ENCODE data around the gene BNC2. TPM values are rescaled to one million over a fixed set of nuclear protein-coding genes. Genes with fewer than 3 reads are reported as not detected.

BNC2 gene
- total and polyA plus RNA-seq, 2 donors (not counting 1 experiment from before 2014, with no cell fraction given) = 34.7 to 39.1 TPM

DNA sequence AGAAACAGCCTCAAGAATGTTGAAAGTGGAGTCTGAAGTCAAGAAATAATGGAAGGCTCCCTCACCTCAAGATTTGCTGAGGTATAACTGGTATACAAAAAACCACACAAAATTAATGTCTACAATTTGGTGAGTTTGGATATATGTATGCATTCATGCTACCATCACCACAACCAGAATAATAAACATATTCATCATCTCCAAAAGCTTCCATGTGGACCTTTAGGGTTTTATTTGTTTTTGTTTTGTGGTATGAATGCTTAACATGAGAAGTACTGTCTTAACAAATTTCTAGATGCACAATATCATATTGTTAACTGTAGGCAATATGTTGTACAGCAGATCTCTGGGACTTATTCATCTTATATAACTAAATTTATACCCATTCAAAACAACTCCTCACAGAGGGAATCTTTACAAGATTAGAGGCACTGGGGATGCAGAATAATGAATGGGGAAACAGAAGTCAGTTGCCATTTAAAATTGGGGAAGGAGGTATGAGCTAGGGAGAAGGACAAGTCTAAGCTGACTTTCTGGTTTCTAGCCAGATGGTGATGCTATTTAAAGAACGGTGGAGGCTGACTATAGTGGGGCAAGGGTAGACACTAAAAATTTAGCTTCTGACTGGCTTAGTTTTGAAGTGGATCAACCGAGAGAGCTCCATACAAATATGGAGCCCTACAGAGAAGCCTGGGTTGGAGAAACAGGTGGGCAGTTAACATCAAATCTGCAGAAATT lies 213.9 kb downstream of the BNC2 start:
- no peak for DNase-seq (ENCODE audit: low read depth in 2 of 2)
- no peak overlapping the region for H3K27ac ChIP-seq (ENCODE audit: insufficient read depth, low read length)
- TF ChIP-seq, protein P1, sequence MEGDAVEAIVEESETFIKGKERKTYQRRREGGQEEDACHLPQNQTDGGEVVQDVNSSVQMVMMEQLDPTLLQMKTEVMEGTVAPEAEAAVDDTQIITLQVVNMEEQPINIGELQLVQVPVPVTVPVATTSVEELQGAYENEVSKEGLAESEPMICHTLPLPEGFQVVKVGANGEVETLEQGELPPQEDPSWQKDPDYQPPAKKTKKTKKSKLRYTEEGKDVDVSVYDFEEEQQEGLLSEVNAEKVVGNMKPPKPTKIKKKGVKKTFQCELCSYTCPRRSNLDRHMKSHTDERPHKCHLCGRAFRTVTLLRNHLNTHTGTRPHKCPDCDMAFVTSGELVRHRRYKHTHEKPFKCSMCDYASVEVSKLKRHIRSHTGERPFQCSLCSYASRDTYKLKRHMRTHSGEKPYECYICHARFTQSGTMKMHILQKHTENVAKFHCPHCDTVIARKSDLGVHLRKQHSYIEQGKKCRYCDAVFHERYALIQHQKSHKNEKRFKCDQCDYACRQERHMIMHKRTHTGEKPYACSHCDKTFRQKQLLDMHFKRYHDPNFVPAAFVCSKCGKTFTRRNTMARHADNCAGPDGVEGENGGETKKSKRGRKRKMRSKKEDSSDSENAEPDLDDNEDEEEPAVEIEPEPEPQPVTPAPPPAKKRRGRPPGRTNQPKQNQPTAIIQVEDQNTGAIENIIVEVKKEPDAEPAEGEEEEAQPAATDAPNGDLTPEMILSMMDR (conservative IDR thresholded peaks at IDR 0.05 in 1 of 2, IDR thresholded peaks at IDR 0.05 in 1 of 2; ENCODE audit: low read depth in 1 of 2, low read length in 2 of 2) = no peak
- no peak for TF ChIP-seq EZH2 (IDR thresholded peaks at IDR 0.05; ENCODE audit: low read length, missing control alignments)
- H3K4me2 ChIP-seq (ENCODE audit: extremely low read depth, insufficient read depth, low read length) = no peak overlapping the region
- no peak overlapping the region for H2AFZ ChIP-seq (ENCODE audit: low read length)
- H3K79me2 ChIP-seq (ENCODE audit: control insufficient read depth, insufficient read depth, low read length) = peaks cover 11% of the 10 kb centered on the region
- no peaks in the 10 kb centered on the region for H3K9me3 ChIP-seq (ENCODE audit: control insufficient read depth, insufficient read depth, low read depth, low read length)
- H4K20me1 ChIP-seq (ENCODE audit: control insufficient read depth, extremely low read depth, insufficient read depth, low read length) = no peaks in the 10 kb centered on the region
- no peaks in the 10 kb centered on the region for H3K36me3 ChIP-seq (ENCODE audit: control insufficient read depth, insufficient read depth, low read length)
- H3K9ac ChIP-seq (ENCODE audit: insufficient read depth, low read length) = no peak overlapping the region
- H3K27me3 ChIP-seq (ENCODE audit: control insufficient read depth, insufficient read depth, low read length) = no peaks in the 10 kb centered on the region
- no peak overlapping the region for H3K4me3 ChIP-seq (replicated peaks in 1 of 4; ENCODE audit: control extremely low read depth in 1 of 4, insufficient read depth in 1 of 4, low read depth in 3 of 4, low read length in 4 of 4)
- peaks cover 5% of the 10 kb centered on the region for H3K4me1 ChIP-seq (ENCODE audit: control insufficient read depth, extremely low read depth, insufficient read depth, low read length)

DNA sequence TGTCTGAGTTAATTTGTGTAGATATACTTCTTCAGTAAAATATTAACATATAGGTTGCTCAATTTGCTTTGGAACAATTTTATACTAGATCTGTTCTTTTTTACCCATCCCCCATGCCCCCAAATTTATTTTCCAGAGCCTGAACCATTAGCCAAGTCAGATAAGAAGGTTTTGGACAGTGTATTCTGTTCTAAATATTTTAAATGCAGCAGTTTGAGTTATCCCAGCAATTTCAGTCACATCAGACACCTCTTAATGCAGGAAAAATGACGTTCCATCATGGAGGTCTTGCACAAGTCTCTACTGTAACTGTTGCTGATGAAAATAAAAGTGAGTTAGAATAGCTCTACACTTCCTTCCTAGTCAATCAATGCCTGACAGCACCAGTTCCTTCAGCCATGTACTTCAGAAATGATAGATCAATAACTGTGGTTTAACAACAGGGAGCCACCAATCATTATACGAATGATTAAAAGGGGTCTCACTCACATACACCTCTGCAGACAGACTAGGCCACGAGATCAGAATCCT lies 215.8 kb downstream of the BNC2 start:
- H3K36me3 ChIP-seq (ENCODE audit: control insufficient read depth, insufficient read depth, low read length) = no peaks in the 10 kb centered on the region
- peaks cover 11% of the 10 kb centered on the region for H3K79me2 ChIP-seq (ENCODE audit: control insufficient read depth, insufficient read depth, low read length)
- no peak for DNase-seq (ENCODE audit: low read depth in 2 of 2)
- H3K4me2 ChIP-seq (ENCODE audit: extremely low read depth, insufficient read depth, low read length) = no peak overlapping the region
- H3K4me1 ChIP-seq (ENCODE audit: control insufficient read depth, extremely low read depth, insufficient read depth, low read length) = peaks cover 5% of the 10 kb centered on the region
- no peak overlapping the region for H3K27ac ChIP-seq (ENCODE audit: insufficient read depth, low read length)
- TF ChIP-seq, protein P1 (conservative IDR thresholded peaks at IDR 0.05 in 1 of 2, IDR thresholded peaks at IDR 0.05 in 1 of 2; ENCODE audit: low read depth in 1 of 2, low read length in 2 of 2) = no peak
- TF ChIP-seq EZH2 (IDR thresholded peaks at IDR 0.05; ENCODE audit: low read length, missing control alignments) = no peak
- no peaks in the 10 kb centered on the region for H3K27me3 ChIP-seq (ENCODE audit: control insufficient read depth, insufficient read depth, low read length)
- no peaks in the 10 kb centered on the region for H4K20me1 ChIP-seq (ENCODE audit: control insufficient read depth, extremely low read depth, insufficient read depth, low read length)
- no peaks in the 10 kb centered on the region for H3K9me3 ChIP-seq (ENCODE audit: control insufficient read depth, insufficient read depth, low read depth, low read length)
- no peak overlapping the region for H3K9ac ChIP-seq (ENCODE audit: insufficient read depth, low read length)
- H3K4me3 ChIP-seq (replicated peaks in 1 of 4; ENCODE audit: control extremely low read depth in 1 of 4, insufficient read depth in 1 of 4, low read depth in 3 of 4, low read length in 4 of 4) = peak overlapping the region in 1 of 4 experiments; percentile 59
- H2AFZ ChIP-seq (ENCODE audit: low read length) = no peak overlapping the region

DNA sequence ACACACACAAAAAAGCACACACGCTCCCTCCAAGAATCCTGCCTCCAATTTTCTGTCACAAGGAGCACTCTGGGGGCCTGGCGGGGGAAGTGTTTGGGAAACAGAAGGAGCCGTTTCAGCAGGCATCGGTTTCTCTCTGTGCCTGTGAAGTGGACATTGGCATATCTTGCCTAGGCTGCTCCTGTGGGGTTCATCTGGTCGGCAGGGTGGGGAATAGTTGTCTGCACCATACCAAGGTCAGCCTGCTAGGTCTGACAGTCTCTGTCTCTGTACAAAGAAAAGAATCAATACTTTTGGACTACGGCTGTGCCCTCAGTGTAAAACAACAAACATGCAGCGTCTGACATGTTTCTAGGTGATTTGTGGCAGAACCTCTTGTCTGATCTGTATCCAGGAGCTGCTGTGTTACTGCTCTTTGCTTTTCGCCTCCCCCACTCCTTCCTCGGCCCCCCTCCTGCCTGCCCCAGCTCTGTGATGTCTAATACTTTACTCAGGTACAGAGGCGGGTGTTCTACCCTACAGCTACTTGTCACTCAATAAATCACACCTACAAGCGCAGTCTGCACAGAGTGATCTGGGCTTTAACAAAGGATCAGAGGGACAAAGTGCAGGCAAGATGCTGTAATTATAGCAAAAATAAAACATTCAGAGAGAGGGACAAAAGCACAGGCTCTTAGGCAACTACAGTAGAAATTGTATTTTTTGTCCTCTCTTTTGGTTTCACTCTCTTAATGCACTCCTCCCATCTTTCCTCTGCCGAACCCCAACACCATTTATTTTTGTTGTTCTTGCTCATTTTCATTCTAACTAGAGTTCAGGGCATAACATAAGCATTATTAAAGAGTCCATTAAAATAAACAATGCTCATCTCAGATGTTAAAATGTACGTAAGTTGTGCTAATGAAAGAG lies 216.7 kb downstream of the BNC2 start:
- H3K4me2 ChIP-seq (ENCODE audit: extremely low read depth, insufficient read depth, low read length) = peak overlapping the region; percentile 98
- H3K9me3 ChIP-seq (ENCODE audit: control insufficient read depth, insufficient read depth, low read depth, low read length) = no peaks in the 10 kb centered on the region
- peak overlapping the region; percentile 69 for H3K27ac ChIP-seq (ENCODE audit: insufficient read depth, low read length)
- H3K4me3 ChIP-seq (replicated peaks in 1 of 4; ENCODE audit: control extremely low read depth in 1 of 4, insufficient read depth in 1 of 4, low read depth in 3 of 4, low read length in 4 of 4) = peak overlapping the region; percentile 49 to 59 (median 53)
- peaks cover 11% of the 10 kb centered on the region for H3K79me2 ChIP-seq (ENCODE audit: control insufficient read depth, insufficient read depth, low read length)
- peak overlapping the region; percentile 11 for H3K9ac ChIP-seq (ENCODE audit: insufficient read depth, low read length)
- peaks cover 5% of the 10 kb centered on the region for H3K4me1 ChIP-seq (ENCODE audit: control insufficient read depth, extremely low read depth, insufficient read depth, low read length)
- H3K27me3 ChIP-seq (ENCODE audit: control insufficient read depth, insufficient read depth, low read length) = no peaks in the 10 kb centered on the region
- H3K36me3 ChIP-seq (ENCODE audit: control insufficient read depth, insufficient read depth, low read length) = no peaks in the 10 kb centered on the region
- peak in 1 of 2 donors; percentile 53 for DNase-seq (ENCODE audit: low read depth in 2 of 2)
- peak overlapping the region; percentile 24 for H2AFZ ChIP-seq (ENCODE audit: low read length)
- no peaks in the 10 kb centered on the region for H4K20me1 ChIP-seq (ENCODE audit: control insufficient read depth, extremely low read depth, insufficient read depth, low read length)
- TF ChIP-seq EZH2 (IDR thresholded peaks at IDR 0.05; ENCODE audit: low read length, missing control alignments) = no peak
- TF ChIP-seq, protein P1 (conservative IDR thresholded peaks at IDR 0.05 in 1 of 2, IDR thresholded peaks at IDR 0.05 in 1 of 2; ENCODE audit: low read depth in 1 of 2, low read length in 2 of 2) = no peak

All from fibroblast of lung (primary cell).